GM21381 (cell line): Measurements from ENCODE around the gene ARHGEF19.

Experiments used
- ATAC-seq: cut with Tn5 transposase; IDR thresholded peaks from one replicate; pipeline ENCODE4 v1.9.1; 2021; ENCODE audit warnings: mild to moderate bottlenecking, moderate library complexity; ENCODE audit not compliant: unreplicated experiment

Gene ARHGEF19

GRCh38 chr1:16183765-16184556, 28.5 kb downstream of the ARHGEF19 start:
- ATAC-seq = no peak

GRCh38 chr1:16183179-16183578, 29.3 kb downstream of the ARHGEF19 start:
- ATAC-seq = no peak

GRCh38 chr1:16181887-16182719, 30.3 kb downstream of the ARHGEF19 start:
- no peak for ATAC-seq

- ATAC-seq = no peak
These were observed 32.1 kb downstream of the ARHGEF19 start for GRCh38 chr1:16180291-16180824.

GRCh38 chr1:16178596-16179497, 33.6 kb downstream of the ARHGEF19 start:
- ATAC-seq = no peak

GRCh38 chr1:16177306-16177705, 35.1 kb downstream of the ARHGEF19 start:
- no peak for ATAC-seq

- no peak for ATAC-seq
These were observed 35.8 kb downstream of the ARHGEF19 start for GRCh38 chr1:16176653-16177052.

GRCh38 chr1:16175610-16176553, 36.6 kb downstream of the ARHGEF19 start:
- no peak for ATAC-seq

GRCh38 chr1:16174886-16175598, 37.4 kb downstream of the ARHGEF19 start:
- no peak for ATAC-seq

- ATAC-seq = no peak
These were observed 38.1 kb downstream of the ARHGEF19 start for GRCh38 chr1:16174261-16174868.

- no peak for ATAC-seq
These were observed 38.8 kb downstream of the ARHGEF19 start for GRCh38 chr1:16173447-16174260.

GRCh38 chr1:16172964-16173446, 39.4 kb downstream of the ARHGEF19 start:
- no peak for ATAC-seq

GRCh38 chr1:16172218-16172830, 40.1 kb downstream of the ARHGEF19 start:
- ATAC-seq = no peak

- ATAC-seq = no peak
These were observed 40.9 kb downstream of the ARHGEF19 start for GRCh38 chr1:16171314-16172151.

GRCh38 chr1:16170283-16170673, 42.2 kb downstream of the ARHGEF19 start:
- ATAC-seq = no peak

GRCh38 chr1:16168622-16169360, 43.7 kb downstream of the ARHGEF19 start:
- no peak for ATAC-seq
